CD4-positive, alpha-beta T cell treated with Interleukin-2 at 100 ng/mL for 4 hours (primary cell): Measurements from ENCODE around the gene CILP2.

Source experiments
- DNase-seq: peaks from one replicate; pipeline ENCODE4 v3.0.0-alpha.2; 2020; ENCODE audit warnings: low spot score

Gene CILP2

DNA sequence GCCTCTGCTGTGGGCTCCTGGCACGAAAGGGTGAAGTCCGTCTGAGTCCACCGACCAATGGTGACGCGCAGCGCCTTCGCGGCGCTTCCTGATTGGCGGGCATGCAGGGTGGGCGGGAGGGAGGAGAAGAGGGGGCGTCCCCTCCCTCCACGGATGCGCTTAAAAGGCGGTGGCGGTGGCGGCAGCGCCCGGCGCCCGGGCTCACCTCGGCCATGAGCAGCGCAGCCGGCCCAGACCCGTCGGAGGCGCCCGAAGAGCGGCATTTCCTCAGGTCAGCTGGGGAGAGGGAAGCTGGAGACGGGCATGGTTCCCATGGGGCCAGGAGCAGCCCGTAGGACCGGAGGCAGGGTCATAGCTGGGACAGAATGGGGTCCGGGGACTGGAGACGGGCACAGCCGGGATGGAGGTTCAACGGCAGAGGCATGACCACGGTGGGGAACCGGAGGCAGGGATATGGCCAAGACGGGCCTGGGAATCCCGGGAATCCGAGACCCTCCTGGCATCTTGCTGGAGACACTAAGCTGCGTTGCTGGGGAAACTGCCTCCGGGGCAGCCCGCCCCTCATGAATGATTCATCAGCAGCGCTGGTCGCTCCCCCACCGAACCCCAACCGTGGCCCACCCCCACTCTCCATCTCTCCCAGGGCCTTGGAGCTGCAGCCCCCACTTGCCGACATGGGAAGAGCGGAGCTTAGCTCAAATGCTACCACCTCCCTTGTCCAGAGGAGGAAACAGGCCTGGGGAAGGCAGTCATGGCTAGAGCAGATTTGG lies 9.2 kb upstream of the CILP2 start, which contains the start of gene YJEFN3:
Gene YJEFN3 (plus strand): TSS at position 191 of the 770 bp plus-strand sequence. CDS start 22 bp downstream, at position 213.
- DNase-seq, result no peak

DNA sequence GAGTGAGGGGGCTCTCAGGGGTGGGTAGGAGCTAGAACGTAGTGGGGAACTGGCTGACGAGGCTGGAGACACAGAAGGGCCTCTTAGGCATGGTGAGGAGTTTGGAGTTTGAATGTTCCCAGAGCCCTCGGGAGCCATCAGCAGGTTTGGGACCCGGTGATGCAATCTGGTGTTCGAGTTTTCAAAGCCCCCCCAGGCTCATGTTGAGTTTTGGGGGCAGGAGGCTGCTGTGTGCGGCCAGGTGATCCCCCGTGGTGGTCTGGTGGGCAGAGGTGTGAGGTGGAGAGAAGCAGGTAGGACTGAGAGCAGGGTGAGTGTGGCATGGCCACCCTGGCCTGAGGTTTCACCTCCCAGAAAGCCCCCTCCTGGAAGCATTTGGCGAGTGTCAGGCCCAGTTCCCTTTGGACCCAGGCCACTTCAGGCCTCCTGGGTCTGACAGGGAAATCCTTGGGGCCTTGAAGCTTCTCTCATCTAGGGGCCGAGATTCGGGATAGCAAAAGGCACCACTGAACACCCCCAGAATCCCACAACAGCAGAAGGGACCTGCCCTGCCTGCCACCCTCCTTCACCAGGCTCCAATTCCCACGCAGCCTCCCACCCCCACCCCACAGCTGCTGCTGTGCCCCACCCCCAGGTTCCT lies 8.2 kb upstream of the CILP2 start:
- no peak for DNase-seq

DNA sequence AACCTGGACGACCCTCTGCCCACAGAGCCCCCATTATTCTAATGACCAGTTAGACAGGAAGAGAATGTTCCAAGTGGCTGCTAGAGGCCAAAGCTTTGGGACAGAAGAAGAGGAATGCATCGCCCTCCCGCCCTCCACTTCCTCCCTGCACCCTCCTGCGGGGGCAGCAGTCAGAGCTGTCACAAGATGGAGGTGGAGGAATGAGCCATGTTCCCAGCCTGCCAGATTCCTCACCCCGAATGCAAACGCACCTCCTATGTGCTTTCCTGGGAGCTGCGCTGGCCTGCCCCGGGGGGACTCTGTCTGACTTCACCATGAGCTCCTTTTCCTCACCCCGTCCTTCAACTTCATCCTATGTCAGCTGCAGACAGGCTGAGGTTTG lies 7.7 kb upstream of the CILP2 start:
- no peak for DNase-seq

DNA sequence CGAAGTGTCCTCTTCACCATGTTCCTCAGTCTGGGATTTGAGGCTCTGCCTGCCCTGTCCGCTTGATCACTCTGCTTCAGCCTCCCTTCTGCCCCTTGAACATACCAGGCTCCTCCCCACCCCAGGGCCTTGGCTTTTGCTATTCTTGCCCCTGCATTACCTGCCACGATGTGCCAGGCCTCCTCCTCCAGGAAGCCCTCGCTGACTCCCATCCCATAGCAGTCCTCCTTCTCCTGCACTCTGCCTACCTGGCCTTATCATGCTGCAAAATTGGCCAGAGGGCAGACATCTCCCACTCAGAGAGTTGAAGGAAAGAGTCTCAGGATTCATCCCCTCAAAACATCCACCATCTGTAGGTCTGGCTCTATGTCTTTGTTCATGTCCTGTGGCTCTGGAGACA lies 7.2 kb upstream of the CILP2 start:
- no peak for DNase-seq

DNA sequence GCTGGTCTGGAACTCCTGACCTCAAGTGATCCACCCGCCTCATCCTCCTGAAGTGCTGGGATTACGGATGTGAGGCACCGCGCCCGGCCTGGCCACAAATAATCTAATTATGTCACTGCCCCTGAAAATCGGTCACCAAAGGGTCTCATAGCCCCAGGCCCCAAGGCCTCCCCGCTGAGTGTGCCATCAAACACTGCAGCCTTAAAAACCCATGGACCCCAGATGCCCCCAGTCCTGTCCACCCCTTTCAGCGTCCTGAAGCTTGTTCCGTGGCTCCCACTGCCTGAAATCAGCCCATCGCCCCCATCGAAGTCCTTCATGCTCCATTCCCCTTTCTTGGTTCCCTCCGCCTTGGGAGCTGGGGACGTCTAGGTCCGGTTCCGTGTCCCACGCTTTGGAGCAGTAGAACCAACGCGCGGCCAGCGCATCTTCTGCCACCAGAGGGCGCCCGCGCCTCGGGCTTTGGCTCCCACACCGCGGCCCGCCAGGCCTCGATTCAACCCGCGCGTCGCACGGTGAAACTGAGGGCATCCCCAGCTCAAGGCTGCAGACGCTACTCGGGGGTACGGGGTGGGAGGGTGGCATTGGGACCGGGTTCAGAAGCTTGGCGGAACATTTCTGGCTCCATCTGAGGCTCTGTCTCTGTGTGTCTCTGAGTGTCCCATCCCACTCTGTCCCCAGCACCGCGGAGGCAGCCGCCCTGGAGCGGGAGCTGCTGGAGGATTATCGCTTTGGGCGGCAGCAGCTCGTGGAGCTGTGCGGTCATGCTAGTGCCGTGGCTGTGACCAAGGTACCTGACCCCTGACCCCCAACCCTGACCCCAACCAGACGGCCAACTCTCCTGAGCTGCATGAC lies 5.9 kb upstream of the CILP2 start:
- DNase-seq, result peak; percentile 87

DNA sequence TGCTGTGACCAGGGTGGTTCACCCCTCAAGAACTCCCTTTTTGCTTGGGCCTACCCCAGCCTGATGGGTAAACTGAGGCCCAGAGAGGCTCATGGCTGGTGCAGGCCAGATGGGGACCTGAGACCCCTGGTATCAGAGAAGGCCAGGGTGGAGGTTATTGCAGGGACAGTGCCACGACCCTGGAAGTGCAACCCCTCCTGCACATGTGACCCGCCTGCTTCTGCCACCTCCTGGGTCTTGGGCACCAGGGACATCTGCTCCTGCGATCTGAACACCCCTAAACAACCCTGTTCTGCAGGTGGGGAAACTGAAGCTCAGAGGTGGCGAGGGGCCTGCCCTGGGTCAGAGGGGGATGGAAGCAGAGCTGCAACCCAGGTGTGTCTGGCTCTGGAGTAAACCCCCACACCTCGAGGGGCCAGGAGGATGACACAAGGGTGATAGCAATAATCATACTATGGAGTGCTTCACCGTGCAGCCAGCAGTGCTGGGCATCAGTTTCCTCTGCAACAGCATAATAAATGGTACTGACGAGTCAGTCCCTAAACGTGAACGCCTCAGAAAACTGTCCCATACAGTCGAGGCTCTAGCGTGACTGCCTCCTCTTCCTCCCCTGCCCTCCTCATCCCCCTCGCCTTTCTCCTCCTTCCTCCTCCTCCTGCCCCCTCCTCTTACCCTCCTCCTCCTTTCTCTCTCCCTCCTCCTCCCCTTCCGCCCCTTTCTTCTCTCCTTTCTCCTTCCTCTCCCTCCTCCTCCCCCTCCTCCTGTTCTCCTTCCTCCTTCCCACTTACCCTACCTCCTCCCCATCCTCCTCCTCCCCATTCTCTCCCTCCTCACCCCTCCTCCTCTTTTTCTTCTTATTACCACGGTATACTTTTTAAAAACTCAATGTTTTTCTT lies 5.0 kb upstream of the CILP2 start:
- no peak for DNase-seq

DNA sequence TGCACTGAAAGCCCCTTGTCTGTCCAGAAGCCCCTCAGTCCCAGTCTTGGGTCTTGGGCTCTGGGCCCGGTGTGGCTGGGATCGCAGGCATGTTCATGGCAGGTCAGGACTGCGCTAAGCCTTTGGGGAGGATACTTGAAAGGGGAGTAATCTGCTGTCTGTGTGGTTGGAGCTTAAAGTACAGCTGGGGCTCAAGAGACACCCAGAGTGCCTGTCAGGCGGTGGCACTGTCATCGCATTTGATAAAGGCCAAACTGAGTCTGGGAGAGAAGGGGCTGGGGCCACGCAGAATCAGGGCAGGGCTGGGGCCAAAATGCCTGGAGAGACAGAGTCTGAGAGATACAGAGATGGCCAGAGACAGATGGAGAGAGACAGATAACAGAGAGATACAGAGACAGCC lies 4.2 kb upstream of the CILP2 start:
- DNase-seq, result no peak

DNA sequence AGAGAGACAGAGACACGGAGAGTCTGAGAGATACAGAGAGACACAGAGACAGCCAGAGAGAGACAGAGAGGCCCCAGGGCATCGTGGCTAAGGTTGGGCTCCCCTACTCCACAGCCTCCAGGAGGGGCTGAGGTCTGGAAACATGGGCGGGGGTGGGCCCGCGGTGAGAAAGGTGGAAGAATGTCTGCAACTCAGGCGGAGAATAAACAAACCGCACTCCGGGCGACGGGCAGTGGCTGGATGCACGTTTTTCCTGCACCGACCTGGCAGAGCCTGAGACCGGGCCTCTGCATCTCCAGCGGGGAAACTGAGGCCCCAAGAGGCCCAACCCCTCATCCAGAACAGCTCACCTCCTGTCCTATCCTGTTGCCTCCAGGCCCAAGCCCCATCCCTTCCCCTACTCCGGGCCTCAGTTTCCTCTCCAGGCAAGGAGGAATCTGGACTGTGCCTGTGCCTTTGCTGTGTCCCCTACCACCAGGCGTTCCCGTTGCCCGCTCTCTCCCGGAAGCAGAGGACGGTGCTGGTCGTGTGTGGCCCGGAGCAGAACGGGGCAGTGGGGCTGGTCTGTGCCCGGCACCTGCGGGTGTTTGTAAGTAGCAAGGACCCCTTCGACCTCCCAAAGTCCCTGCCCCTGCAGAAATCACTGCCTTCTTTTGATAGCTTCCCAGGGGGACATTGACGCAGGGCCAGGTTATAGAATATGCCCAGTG lies 3.4 kb upstream of the CILP2 start:
- DNase-seq, result no peak

DNA sequence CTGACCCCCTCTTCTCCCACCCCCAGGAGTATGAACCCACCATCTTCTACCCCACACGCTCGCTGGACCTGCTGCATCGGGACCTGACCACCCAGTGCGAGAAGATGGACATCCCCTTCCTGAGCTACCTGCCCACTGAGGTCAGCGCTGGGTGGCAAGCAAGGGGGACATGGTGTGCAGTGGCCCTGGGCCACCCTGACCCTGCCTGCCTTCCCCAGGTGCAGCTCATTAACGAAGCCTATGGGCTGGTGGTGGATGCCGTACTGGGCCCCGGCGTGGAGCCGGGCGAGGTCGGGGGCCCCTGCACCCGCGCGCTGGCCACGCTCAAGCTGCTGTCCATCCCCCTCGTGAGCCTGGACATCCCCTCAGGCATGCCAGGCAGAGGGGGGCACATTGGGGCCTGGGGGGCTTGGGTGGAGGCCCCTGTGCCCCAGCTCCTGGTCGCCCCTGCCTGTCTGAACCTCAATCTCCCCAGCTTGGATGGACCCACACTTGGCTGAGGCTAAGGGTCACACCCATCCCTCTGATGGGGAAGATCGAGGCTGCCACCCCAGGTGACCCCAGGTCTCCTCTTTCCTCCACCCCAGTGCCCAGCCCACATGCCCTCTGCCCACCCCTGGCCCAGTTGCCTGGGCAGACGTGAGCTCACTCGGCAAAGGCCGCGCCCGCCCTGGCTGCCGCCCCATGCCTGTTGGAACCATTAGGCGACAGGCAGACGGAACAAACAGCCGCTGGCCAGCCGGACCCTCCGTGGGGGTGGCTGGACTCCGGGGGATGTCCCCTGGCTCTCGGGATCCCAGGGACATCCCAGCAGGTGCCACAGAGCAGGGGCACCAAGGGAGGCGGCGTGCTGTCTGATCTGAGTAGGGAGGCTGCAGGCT lies 2.5 kb upstream of the CILP2 start:
- no peak for DNase-seq

DNA sequence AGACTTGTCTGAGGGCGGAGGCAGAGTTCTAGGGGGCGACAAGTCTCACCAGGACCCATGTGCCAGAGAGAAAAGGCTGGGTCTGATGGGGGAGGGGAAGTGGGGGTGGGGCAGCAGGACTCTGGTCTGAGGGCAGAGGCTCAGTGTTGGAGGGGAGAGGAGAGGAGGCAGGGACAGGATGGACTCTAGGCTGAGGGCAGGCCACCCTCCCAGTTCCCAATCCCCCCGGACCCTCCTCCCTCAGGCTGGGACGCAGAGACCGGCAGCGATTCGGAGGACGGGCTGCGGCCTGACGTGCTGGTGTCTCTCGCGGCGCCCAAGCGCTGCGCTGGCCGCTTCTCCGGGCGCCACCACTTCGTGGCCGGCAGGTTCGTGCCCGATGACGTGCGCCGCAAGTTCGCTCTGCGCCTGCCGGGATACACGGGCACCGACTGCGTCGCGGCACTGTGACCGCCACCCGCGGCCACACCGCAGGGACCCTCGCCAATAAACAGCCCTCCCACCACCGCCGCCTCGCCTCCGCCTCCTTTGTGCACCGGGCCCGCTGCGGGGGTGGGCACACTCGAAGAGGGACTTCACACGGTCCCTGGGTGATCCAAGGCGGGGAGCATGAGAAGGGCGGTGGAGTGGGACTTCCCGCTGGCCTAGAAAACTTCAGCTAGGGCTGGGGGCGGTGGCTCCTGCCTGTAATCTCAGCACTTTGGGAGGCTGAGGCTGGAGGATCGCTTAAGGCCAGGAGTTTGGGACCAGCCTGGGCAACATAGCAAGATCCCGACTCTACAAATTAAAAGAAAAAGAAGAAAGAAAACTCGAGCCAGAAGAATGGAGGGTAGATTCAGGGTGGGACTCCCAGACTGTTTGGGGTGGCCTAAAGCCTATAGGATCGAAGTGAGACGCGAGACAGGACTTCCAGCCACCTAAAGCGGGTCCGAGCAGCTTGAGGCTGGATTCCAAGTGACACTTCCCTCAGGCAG lies 703 bp upstream of the CILP2 start:
- DNase-seq, result no peak

DNA sequence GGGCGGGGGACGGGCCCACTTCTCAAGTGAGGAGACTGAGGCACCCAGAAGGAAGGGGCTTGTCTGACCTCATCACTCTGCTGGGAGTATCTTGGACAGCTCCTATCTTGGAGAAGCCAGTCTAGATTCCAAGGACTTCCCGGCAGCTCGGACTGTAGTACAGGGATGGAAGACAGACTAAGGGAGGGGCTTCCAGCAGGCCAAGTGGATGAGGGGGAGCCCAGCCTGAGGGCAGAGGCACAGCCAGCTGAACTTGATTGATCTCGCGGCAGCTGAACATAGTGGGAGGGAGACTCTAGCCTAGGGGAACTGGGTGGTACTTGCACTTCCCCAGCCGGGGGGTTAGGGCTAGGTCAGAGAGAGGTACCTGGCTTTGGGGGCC lies 711 bp downstream of the CILP2 start:
- no peak for DNase-seq

DNA sequence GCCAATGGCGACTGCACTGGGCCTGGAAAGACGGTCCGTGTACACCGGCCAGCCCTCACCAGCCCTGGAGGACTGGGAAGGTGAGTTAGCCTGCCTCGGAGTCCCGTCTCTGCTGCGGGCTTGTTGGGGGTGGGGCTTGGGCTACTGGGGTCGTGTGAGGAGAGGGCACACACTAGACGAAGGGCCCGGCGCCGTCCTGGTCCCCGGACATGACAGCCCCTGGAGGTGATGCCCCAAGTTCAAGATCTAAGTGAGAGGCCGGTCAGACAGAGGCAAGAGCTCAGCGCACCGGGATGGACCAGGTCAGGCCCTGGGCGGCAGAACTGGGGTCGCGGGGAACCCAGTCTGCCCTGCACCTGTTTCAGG lies 1.6 kb downstream of the CILP2 start:
- DNase-seq, result no peak

DNA sequence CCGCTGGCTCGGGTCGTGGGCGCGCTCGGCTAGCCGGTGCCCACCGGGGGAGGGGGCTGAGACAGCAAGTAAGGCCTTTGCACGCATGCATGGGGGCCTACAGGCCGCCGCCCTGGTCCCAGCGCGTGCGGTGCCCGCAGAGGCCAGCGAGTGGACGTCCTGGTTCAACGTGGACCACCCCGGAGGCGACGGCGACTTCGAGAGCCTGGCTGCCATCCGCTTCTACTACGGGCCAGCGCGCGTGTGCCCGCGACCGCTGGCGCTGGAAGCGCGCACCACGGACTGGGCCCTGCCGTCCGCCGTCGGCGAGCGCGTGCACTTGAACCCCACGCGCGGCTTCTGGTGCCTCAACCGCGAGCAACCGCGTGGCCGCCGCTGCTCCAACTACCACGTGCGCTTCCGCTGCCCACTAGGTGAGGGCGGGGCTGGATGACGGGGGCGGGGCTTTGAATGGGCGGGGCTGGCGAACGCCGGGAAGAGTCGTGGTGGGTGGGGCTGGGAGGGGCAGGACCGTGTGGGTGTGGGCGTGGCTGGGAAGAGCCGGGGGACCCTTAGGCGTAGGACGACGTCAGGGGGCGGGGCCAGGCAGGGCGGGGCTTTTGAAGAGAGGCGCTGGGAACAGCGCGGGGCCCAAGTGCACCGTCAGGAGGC lies 2.1 kb downstream of the CILP2 start:
- DNase-seq, result peak; percentile 61

DNA sequence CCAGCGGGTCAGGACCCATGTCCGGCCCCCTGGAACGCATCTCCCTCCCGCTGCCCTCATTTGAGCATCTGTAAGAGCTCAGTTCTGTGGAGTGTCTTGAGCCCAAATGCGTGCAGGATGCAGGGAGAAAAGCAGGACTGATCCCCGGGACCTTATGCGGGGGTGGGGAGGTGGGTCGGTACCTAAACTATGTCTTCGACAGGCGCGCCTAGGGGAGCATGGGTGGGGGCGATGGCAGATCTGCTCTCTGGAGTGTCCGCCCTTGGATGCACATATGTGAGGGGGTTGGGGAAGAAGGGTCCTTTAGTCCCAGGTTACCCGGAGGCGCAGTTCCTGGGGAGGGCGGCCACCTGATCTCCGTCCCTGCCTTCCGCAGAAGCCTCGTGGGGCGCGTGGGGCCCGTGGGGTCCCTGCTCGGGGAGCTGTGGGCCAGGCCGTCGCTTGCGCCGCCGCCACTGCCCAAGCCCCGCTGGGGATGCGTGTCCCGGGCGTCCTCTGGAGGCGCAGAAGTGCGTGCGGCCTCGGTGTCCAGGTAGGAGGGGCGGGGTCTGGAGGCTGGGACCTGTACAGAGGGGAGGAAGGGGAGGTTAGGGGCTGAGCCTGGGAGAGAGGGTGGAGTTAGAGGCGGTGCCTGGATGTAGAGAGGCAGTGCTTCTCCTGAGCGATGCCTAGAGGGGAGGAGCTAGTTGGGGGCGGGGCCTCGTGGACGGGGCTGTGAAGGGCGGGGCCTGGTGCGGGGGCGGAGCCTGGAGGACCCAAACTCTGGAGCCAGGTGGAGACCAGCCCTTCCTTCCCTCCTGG lies 2.9 kb downstream of the CILP2 start:
- peak; percentile 66 for DNase-seq

DNA sequence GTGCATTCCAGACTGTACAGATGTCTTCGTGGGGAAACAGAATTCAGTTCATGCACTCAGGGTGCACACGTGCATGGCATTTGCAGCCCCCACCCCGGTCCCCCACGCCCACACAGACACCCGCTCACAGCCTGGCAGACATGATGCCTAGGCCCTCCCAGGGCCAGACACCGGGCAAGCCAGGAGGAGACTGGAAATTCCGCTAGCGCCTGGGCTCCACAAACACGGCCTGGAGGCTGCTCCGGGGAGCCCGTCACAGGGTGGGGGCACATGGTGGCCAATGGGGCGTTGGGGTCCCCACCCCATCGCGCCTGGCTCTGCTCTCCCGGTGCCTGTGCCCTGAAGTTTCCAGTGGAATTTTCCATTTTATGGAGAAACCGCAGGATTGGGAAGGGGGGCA lies 3.6 kb downstream of the CILP2 start:
- DNase-seq, result no peak

DNA sequence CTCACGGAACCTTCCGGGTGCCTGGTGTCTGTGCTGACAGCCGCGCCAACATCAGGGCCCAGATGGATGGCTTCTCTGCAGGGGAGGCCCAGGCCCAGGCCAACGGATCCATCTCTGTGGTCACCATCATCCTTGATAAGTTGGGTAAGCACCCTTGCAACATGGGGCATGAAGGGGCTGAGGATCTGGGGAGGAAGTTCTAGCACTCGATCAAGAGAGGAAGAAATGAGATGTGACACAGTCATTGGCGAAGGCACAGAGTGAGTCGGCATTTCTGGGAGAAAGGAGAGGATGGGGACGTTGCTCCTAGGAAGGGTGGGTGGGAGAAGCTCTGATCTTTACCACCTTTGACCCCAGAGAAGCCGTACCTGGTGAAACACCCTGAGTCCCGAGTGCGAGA lies 4.4 kb downstream of the CILP2 start:
- no peak for DNase-seq

DNA sequence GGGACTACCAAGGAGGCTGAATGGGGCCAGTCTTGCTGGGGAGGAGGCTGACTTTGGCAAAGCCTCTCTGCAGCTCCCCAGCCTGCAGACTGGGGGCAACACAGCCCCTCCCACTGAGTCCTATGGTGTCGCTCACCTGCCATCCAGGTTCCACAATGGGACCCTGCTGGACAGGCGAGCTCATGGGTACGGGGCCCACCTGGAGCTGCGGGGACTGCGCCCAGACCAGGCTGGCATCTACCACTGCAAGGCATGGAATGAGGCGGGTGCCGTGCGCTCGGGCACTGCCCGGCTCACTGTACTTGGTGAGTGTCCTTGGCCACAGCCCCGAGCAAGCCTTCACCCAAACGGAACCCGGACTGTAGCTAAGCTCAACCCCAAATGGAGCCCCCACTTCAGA lies 5.0 kb downstream of the CILP2 start:
- no peak for DNase-seq

DNA sequence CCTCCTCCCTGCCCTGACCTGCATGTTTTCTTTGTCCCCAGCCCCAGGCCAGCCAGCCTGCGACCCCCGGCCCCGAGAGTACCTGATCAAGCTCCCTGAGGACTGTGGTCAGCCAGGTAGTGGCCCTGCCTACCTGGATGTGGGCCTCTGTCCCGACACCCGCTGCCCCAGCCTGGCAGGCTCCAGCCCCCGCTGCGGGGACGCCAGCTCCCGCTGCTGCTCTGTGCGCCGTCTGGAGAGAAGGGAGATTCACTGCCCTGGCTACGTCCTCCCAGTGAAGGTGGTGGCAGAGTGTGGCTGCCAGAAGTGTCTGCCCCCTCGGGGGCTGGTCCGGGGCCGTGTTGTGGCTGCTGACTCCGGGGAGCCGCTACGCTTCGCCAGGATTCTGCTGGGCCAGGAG lies 5.6 kb downstream of the CILP2 start:
- DNase-seq, result no peak
